Esophagus squamous epithelium (tissue), 5 donors: ENCODE data around the gene POM121L2. TPM values are rescaled to one million over a fixed set of nuclear protein-coding genes. Genes with fewer than 3 reads are reported as not detected.

ENCODE experiments used
- DNase-seq: peaks from one replicate; lab custom pipeline; 2025; lab: John Stamatoyannopoulos, UW
- H3K27ac ChIP-seq, 4 donors: fragments of 200-600 bp; sonication (generic); one replicate each; pipeline ENCODE4 v1.5.1; 2016 to 2019; ENCODE audit warnings: mild to moderate bottlenecking in 1 of 4
- H3K27me3 ChIP-seq, 4 donors: fragments of 200-600 bp; sonication (generic); 1 replicate in 3 of 4; 2 replicates in 1 of 4; pipeline versions ENCODE4 v1.5.1 to v1.6.0; 2017 to 2021; ENCODE audit warnings: antibody characterized with exemption in 1 of 4
- H3K36me3 ChIP-seq, 3 donors: fragments of 200-600 bp; sonication (generic); one replicate each; pipeline ENCODE4 v1.5.1; 2016 to 2019
- H3K4me1 ChIP-seq, 3 donors: fragments of 200-600 bp; sonication (generic); one replicate each; pipeline ENCODE4 v1.5.1; 2017 to 2019
- H3K4me3 ChIP-seq, 4 donors: fragments of 200-600 bp; sonication (generic); 1 replicate in 3 of 4; 2 replicates in 1 of 4; pipeline ENCODE4 v1.5.1; 2016 to 2019; ENCODE audit warnings: mild to moderate bottlenecking in 2 of 4, moderate library complexity in 1 of 4
- H3K9me3 ChIP-seq, 3 donors: fragments of 200-600 bp; sonication (generic); one replicate each; pipeline ENCODE4 v1.5.1; 2016 to 2019
- POLR2A ChIP-seq, 4 donors: fragments of 450-650 bp; IDR thresholded peaks; one replicate each; pipeline ENCODE4 v1.6.1; 2017; ENCODE audit warnings: antibody characterized with exemption in 4 of 4, mild to moderate bottlenecking in 4 of 4, moderate library complexity in 3 of 4
- WGBS, 2 donors: methylation state at CpG; one replicate each; pipeline ENCODE4 v1.1.5; 2018; 5-methylcytosine and 5-hydroxymethylcytosine counted together
- intact Hi-C: fragments of 100-400 bp; cut with DNase I; formaldehyde crosslinking; loops from one replicate; pipeline ENCODE4 v1.15.0; 2022
- total RNA-seq, 4 donors: library from RNA; depleted of rRNA; stranded (reverse); fragments of >200 nt; gene quantifications; one replicate each; pipeline ENCODE4 v1.1.0, GENCODE V29; 2016
- TF ChIP-seq, protein P1 (sequence below), 6 experiments: fragments of 450-650 bp in 4 of 6; fragments of 200-600 bp in 2 of 6; sonication (generic) in 2 of 6; IDR thresholded peaks; one replicate each; pipeline ENCODE4 v1.5.1; 2016 to 2019; ENCODE audit warnings: antibody characterized with exemption in 6 of 6, mild to moderate bottlenecking in 4 of 6, moderate library complexity in 4 of 6
- donor health status: DM: yes; HTN: yes; CAD: no.

Gene POM121L2
- total RNA-seq, 4 donors from 2014 or later, result not detected

DNA sequence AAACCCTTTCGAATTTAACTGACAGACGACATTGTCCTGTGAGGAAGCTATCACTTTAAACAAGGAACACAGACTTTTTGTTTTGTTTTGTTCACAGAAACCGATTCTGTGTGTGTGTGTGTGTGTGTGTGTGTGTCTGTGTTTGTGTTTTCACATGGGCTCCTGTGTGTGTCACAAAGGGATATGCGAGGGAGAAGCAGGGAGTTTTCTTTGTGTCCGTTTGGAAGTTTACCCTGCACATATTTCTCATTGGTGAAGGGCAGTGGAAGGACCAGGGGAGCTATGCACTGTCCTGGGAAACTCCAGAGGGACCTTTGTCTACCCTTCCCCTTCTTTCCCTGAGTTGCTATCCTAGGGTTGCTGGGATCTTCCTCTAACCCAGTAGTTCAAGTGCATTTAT, 17.7 kb downstream of the POM121L2 start:
- TF ChIP-seq POLR2A (IDR thresholded peaks at IDR 0.05), result no peak
- TF ChIP-seq, protein P1, sequence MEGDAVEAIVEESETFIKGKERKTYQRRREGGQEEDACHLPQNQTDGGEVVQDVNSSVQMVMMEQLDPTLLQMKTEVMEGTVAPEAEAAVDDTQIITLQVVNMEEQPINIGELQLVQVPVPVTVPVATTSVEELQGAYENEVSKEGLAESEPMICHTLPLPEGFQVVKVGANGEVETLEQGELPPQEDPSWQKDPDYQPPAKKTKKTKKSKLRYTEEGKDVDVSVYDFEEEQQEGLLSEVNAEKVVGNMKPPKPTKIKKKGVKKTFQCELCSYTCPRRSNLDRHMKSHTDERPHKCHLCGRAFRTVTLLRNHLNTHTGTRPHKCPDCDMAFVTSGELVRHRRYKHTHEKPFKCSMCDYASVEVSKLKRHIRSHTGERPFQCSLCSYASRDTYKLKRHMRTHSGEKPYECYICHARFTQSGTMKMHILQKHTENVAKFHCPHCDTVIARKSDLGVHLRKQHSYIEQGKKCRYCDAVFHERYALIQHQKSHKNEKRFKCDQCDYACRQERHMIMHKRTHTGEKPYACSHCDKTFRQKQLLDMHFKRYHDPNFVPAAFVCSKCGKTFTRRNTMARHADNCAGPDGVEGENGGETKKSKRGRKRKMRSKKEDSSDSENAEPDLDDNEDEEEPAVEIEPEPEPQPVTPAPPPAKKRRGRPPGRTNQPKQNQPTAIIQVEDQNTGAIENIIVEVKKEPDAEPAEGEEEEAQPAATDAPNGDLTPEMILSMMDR (IDR thresholded peaks at IDR 0.05), result no peak
- Histone ChIP-seq H3K9me3 (peaks cover 0 to 15% (median 7%) of the 10 kb centered on the region in 3 donors), H3K27me3 (peaks cover 10 to 100% (median 36%) of the 10 kb centered on the region in 4 donors), H3K4me3 (no peak overlapping the region), H3K27ac (no peak overlapping the region), H3K4me1 (peaks cover 0 to 6% (median 0%) of the 10 kb centered on the region in 3 donors), H3K36me3 (no peaks in the 10 kb centered on the region)
- 12 to 14% methylated on average over 4 to 5 of the region's 5 CpGs for WGBS, 2 donors
- intact Hi-C loops, result no loop called here
- DNase-seq, result no peak

DNA sequence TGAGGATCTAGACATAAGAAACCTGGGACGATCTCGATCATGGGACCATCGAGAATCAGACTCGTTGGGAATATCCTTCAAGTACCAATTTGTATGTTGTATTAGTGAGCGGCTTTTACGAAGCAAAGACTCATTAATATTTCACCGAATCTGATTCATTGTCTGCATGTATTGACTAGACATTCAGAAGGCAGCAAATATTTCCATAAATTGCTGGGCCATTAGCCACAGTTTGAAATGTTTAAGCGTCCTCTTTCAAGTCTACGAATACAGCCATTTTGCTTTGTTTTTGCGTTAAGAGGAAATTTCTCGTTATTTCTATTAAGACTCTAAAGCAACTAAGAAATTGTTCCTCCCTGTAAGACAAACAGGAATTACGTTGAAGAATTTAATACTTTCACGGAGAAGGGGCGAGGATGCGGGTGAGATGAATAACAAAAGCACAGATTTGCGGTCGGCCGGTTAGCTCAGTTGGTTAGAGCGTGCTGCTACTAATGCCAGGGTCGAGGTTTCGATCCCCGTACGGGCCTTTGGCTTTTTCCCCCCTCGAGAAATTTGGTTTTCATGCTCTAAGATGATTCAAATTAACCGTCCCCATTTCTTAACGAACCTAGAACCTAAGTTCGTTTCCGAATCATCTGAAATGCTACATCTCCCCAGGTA, 18.5 kb downstream of the POM121L2 start:
- intact Hi-C loops, result no loop called here
- 27 to 31% methylated on average over 28 of the region's 28 CpGs for WGBS, 2 donors

DNA sequence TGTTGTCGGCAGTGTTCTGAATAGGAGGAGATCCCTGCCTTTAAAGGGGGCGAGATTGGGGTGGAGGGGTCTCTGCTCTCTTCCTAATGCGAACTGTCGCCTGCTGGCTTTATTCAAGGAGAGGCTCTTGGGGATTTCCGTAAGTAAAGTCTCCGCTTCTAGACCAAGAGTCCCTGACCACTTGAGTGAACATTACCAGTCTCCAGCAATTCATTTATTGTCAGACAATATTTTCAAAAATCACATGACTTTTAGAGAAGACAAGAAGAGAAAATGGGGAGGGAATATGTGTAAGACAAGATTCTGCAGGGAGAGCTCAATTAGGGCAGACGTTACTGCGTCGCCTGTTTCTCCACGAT, 21.2 kb downstream of the POM121L2 start:
- 31 to 40% methylated on average over 7 to 9 of the region's 10 CpGs for WGBS, 2 donors
- peaks cover 7 to 100% (median 46%) of the 10 kb centered on the region in 4 donors for H3K27me3 ChIP-seq
- peaks cover 0 to 7% (median 0%) of the 10 kb centered on the region in 3 donors for H3K4me1 ChIP-seq
- TF ChIP-seq, protein P1 (IDR thresholded peaks at IDR 0.05), result no peak
- no peak for TF ChIP-seq POLR2A (IDR thresholded peaks at IDR 0.05)
- no peak for DNase-seq
- peaks cover 0 to 21% (median 7%) of the 10 kb centered on the region in 3 donors for H3K9me3 ChIP-seq
- H3K4me3 ChIP-seq, result no peak overlapping the region
- intact Hi-C loops, result no loop called here
- H3K36me3 ChIP-seq, result no peaks in the 10 kb centered on the region
- H3K27ac ChIP-seq, result no peak overlapping the region

More for the DNA sequence above, 18.5 kb downstream of the POM121L2 start:
- no peak for DNase-seq
- Histone ChIP-seq H3K27ac (no peak overlapping the region), H3K9me3 (peaks cover 0 to 15% (median 7%) of the 10 kb centered on the region in 3 donors), H3K4me1 (peaks cover 0 to 6% (median 0%) of the 10 kb centered on the region in 3 donors), H3K36me3 (no peaks in the 10 kb centered on the region), H3K27me3 (peaks cover 10 to 100% (median 42%) of the 10 kb centered on the region in 4 donors), H3K4me3 (no peak overlapping the region)
- TF ChIP-seq POLR2A (IDR thresholded peaks at IDR 0.05), result no peak
- TF ChIP-seq, protein P1 (IDR thresholded peaks at IDR 0.05), result no peak

DNA sequence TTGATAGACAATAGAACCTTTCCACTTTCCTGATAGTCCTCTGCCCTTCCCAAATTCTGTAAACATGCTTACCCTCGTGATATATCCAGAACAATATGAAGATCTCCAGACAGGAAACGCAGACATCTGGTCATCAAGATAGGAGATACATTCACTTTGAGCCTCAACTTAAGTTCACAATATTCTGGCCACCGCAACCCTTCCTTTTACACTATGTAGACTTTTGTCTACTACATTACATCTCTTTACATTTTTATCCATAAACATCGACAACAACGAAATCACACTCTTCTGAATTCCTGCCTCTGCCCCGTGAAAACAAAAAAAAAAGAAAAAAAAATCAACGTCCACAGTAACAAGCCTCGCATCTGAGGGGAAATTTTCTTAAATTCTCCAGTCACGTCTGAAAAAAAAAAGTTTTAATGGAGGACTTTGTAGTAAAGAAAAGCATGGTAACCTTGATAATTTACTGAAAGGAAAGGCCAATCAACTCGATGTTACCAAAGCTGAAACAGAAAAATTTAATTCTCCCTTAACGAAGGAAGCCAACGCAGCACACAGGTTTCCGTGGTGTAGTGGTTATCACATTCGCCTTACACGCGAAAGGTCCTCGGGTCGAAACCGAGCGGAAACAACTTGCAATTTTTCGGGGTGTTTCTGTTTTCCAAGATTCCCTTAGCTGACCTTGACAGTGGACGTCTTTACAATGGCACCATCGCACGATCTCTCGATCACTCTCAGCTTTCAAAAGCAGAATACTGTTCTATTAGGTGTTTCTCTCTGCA, 21.8 kb downstream of the POM121L2 start:
- intact Hi-C loops, result no loop called here
- no peak for DNase-seq
- WGBS, 2 donors, result 14 to 15% methylated on average over 25 of the region's 25 CpGs

More for the DNA sequence above, 21.8 kb downstream of the POM121L2 start:
- Histone ChIP-seq H3K4me3 (no peak overlapping the region), H3K9me3 (peaks cover 0 to 21% (median 7%) of the 10 kb centered on the region in 3 donors), H3K36me3 (no peaks in the 10 kb centered on the region), H3K4me1 (peaks cover 0 to 7% (median 0%) of the 10 kb centered on the region in 3 donors), H3K27me3 (peaks cover 7 to 100% (median 41%) of the 10 kb centered on the region in 4 donors), H3K27ac (no peak overlapping the region)
- TF ChIP-seq, protein P1 (IDR thresholded peaks at IDR 0.05), result no peak
- TF ChIP-seq POLR2A (IDR thresholded peaks at IDR 0.05), result no peak
